ENCODE measurements around the gene CFH. TPM values are rescaled to one million over a fixed set of nuclear protein-coding genes. Genes with fewer than 3 reads are reported as not detected.

The CFH gene
- polyA plus RNA-seq (2013): 0.01 and 0.03 TPM in 2 replicates

DNA sequence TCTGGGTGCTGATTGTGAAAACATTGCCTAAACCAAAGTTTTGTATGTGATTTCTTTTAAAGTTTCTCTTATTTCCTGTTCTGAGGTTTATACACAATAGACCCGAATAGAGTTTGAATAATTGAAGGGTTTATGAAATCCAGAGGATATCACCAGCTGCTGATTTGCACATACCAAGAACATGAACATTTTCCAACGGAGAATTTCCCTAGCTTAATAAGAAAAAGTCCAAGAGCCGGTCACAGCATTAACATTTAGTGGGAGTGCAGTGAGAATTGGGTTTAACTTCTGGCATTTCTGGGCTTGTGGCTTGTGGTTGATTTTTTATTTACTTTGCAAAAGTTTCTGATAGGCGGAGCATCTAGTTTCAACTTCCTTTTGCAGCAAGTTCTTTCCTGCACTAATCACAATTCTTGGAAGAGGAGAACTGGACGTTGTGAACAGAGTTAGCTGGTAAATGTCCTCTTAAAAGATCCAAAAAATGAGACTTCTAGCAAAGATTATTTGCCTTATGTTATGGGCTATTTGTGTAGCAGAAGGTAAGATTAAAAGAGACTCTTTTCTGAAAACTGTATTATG is at the start of gene CFH:
CFH (plus strand) TSS at position 407 of the 579 bp plus-strand sequence; CDS start at position 482, 75 bp downstream.
- Histone ChIP-seq H4K8ac (ENCODE audit: low read depth, low read length) (no peak within 1 kb of the TSS), H2BK120ac (ENCODE audit: insufficient read depth, low read length, poor library complexity) (no peak within 1 kb of the TSS), H2AFZ (ENCODE audit: insufficient read depth, low read length, poor library complexity) (no peak within 1 kb of the TSS), H3K4me1 (ENCODE audit: control insufficient read depth in 1 of 2, insufficient read depth in 2 of 2, low read length in 2 of 2) (no peaks in the 10 kb centered on the region), H3K27me3 (ENCODE audit: insufficient read depth, low read length) (no peaks in the 10 kb centered on the region), H3K4me3 (ENCODE audit: low read depth, low read length) (no peak within 1 kb of the TSS), H3K9me3 (ENCODE audit: insufficient read depth, low read depth, low read length) (no peaks in the 10 kb centered on the region), H3K27ac (ENCODE audit: low read depth, low read length) (no peak within 1 kb of the TSS), H4K12ac (ENCODE audit: low read depth, low read length) (no peak within 1 kb of the TSS), H2BK12ac (ENCODE audit: low read length) (no peak within 1 kb of the TSS), H3K79me2 (ENCODE audit: control insufficient read depth, insufficient read depth, low read length, poor library complexity) (no peaks in the 10 kb centered on the region), H3K18ac (ENCODE audit: low read length) (no peak within 1 kb of the TSS), H3K9ac (ENCODE audit: low read length) (no peak within 1 kb of the TSS), H3K36me3 (ENCODE audit: control insufficient read depth in 1 of 2, insufficient read depth in 2 of 2, low read length in 2 of 2) (no peaks in the 10 kb centered on the region), H2AK5ac (ENCODE audit: low read length) (no peak within 1 kb of the TSS), H3K4me2 (ENCODE audit: low read length) (no peak within 1 kb of the TSS), H2BK5ac (ENCODE audit: low read depth, low read length, poor library complexity) (no peak within 1 kb of the TSS), H4K91ac (ENCODE audit: low read depth, low read length) (no peak within 1 kb of the TSS), H3K23ac (ENCODE audit: low read length) (no peak within 1 kb of the TSS), H3K4ac (ENCODE audit: low read depth, low read length) (no peak within 1 kb of the TSS), H3K14ac (ENCODE audit: low read length) (no peak within 1 kb of the TSS), H3K79me1 (ENCODE audit: low read length) (no peaks in the 10 kb centered on the region)
- peak in 1 of 2 donors; percentile 3 for DNase-seq
- no CpG with 5 or more reads among the region's 5 CpGs for WGBS (ENCODE audit: extremely low coverage, insufficient coverage, insufficient read length)

DNA sequence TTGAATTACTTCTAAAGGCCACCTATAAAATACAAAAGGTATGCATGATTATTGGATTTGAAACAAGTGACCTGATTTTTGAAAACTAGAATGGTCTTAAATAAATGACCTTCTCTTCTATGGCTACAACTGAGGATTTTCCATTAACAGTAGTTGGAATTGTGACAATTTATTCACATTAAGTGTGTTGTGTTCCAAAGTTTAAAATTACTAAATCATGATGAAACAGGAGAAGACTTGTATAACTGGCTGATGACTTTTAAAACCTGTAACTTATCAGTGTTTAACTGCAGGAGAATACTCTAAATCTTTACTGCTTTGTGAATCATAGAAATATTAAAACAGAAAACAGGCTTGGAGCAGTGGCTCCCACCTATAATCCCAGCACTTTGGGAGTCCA is 48.2 kb upstream of the CFH start:
- Histone ChIP-seq H3K9ac (ENCODE audit: low read length) (no peak overlapping the region), H3K4me2 (ENCODE audit: low read length) (no peak overlapping the region), H2AK5ac (ENCODE audit: low read length) (no peak overlapping the region), H3K4ac (ENCODE audit: low read depth, low read length) (no peak overlapping the region), H3K27me3 (ENCODE audit: insufficient read depth, low read length) (no peaks in the 10 kb centered on the region), H3K36me3 (ENCODE audit: control insufficient read depth in 1 of 2, insufficient read depth in 2 of 2, low read length in 2 of 2) (no peaks in the 10 kb centered on the region), H3K9me3 (ENCODE audit: insufficient read depth, low read depth, low read length) (no peaks in the 10 kb centered on the region), H4K91ac (ENCODE audit: low read depth, low read length) (no peak overlapping the region), H3K79me2 (ENCODE audit: control insufficient read depth, insufficient read depth, low read length, poor library complexity) (no peaks in the 10 kb centered on the region), H3K79me1 (ENCODE audit: low read length) (no peaks in the 10 kb centered on the region), H3K27ac (ENCODE audit: low read depth, low read length) (no peak overlapping the region), H4K8ac (ENCODE audit: low read depth, low read length) (no peak overlapping the region), H3K23ac (ENCODE audit: low read length) (no peak overlapping the region), H2AFZ (ENCODE audit: insufficient read depth, low read length, poor library complexity) (no peak overlapping the region), H3K18ac (ENCODE audit: low read length) (no peak overlapping the region), H3K4me3 (ENCODE audit: low read depth, low read length) (no peak overlapping the region), H2BK5ac (ENCODE audit: low read depth, low read length, poor library complexity) (no peak overlapping the region), H4K12ac (ENCODE audit: low read depth, low read length) (no peak overlapping the region), H2BK120ac (ENCODE audit: insufficient read depth, low read length, poor library complexity) (no peak overlapping the region), H2BK12ac (ENCODE audit: low read length) (no peak overlapping the region), H3K4me1 (ENCODE audit: control insufficient read depth in 1 of 2, insufficient read depth in 2 of 2, low read length in 2 of 2) (no peaks in the 10 kb centered on the region), H3K14ac (ENCODE audit: low read length) (no peak overlapping the region)
- DNase-seq: no peak

DNA sequence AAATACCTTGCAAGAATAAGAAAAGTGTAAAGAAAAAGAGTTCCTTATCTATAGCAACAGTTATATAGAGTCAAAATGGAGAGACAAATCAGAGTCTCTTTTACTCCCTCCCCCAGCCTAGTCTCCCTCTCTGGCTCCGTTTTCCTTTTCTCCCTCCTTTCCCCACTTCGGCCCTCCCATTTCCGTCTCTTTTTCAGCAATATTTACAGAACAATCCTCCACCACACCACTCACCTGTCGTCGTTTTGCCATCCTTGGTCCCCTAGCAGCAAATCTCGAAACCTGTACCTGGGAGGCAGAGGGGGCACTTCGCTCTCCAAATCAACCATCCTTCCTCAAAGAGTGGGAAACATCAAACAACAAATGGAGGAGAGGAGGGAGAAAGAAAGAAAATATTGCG is 43.9 kb upstream of the CFH start:
- peak overlapping the region; percentile 19 for H2AFZ ChIP-seq (ENCODE audit: insufficient read depth, low read length, poor library complexity)
- peaks cover 0 to 4% of the 10 kb centered on the region in 2 experiments for H3K4me1 ChIP-seq (ENCODE audit: control insufficient read depth in 1 of 2, insufficient read depth in 2 of 2, low read length in 2 of 2)
- no peak overlapping the region for H3K27ac ChIP-seq (ENCODE audit: low read depth, low read length)
- H2BK12ac ChIP-seq (ENCODE audit: low read length): no peak overlapping the region
- H3K27me3 ChIP-seq (ENCODE audit: insufficient read depth, low read length): no peaks in the 10 kb centered on the region
- H3K79me1 ChIP-seq (ENCODE audit: low read length): no peaks in the 10 kb centered on the region
- no peak overlapping the region for H3K23ac ChIP-seq (ENCODE audit: low read length)
- peak overlapping the region; percentile 64 for H3K4me2 ChIP-seq (ENCODE audit: low read length)
- no peak overlapping the region for H3K18ac ChIP-seq (ENCODE audit: low read length)
- no peak for DNase-seq
- H2BK120ac ChIP-seq (ENCODE audit: insufficient read depth, low read length, poor library complexity): no peak overlapping the region
- H3K9me3 ChIP-seq (ENCODE audit: insufficient read depth, low read depth, low read length): no peaks in the 10 kb centered on the region
- H3K9ac ChIP-seq (ENCODE audit: low read length): no peak overlapping the region
- no peak overlapping the region for H2AK5ac ChIP-seq (ENCODE audit: low read length)
- WGBS (ENCODE audit: extremely low coverage, insufficient coverage, insufficient read length): no CpG with 5 or more reads among the region's 8 CpGs
- peak overlapping the region; percentile 49 for H4K8ac ChIP-seq (ENCODE audit: low read depth, low read length)
- no peaks in the 10 kb centered on the region for H3K36me3 ChIP-seq (ENCODE audit: control insufficient read depth in 1 of 2, insufficient read depth in 2 of 2, low read length in 2 of 2)
- H3K4me3 ChIP-seq (ENCODE audit: low read depth, low read length): peak overlapping the region; percentile 73
- no peak overlapping the region for H2BK5ac ChIP-seq (ENCODE audit: low read depth, low read length, poor library complexity)
- H4K12ac ChIP-seq (ENCODE audit: low read depth, low read length): no peak overlapping the region
- no peak overlapping the region for H3K14ac ChIP-seq (ENCODE audit: low read length)
- H4K91ac ChIP-seq (ENCODE audit: low read depth, low read length): no peak overlapping the region
- no peak overlapping the region for H3K4ac ChIP-seq (ENCODE audit: low read depth, low read length)
- H3K79me2 ChIP-seq (ENCODE audit: control insufficient read depth, insufficient read depth, low read length, poor library complexity): no peaks in the 10 kb centered on the region

DNA sequence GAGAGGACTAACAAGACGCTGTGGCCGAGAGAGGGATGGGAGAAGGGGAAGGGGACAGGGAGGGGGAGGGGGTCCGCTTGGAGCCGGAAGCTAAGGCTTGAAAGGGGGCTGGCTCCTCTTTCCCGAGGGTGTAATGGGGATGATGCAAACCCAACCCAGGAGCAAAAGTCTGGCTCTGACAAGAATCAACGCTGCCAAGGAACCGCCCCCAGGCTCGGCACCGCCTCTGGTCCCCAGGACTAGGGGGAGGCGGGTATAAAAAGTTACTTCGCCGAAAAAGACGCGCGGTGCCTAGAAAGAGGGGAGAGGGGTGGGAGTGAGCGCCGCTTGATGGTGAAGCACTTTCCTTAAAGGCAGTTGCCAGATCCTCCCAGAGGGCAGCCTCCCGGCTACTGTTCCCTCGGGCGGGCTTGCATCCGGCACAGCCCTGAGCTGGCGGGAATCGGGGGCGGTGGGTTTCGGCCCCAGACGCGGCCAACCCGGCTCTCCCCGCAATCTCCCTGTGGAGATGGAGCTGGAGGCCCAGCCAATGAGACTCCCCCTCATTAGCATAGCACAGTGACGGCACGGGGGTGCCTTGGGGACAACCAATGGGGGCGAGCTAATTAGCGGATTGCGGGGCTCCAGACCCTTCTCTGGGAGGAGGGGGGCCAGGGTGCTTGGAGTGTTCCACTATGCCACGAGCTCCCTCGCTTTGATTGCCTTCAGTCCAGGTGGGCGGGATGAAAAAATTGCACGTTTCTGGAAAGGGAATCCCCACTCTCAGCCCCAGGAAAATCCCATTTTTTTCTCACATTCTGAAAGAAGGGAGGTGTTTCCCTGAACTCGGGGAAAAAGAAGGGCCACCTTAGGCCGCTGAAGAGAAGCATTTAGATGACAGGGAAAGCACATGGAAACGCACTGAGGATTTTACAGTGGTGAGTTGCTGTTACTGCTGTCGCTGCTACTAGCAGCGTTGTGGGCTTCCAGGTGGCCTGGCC is 43.2 kb upstream of the CFH start, which contains the start of gene KCNT2:
KCNT2 (minus strand) TSS at position 51 of the 980 bp plus-strand sequence. CDS start 131 bp downstream, outside the sequence.
- H3K27ac ChIP-seq (ENCODE audit: low read depth, low read length): no peak within 1 kb of the TSS
- H2AFZ ChIP-seq (ENCODE audit: insufficient read depth, low read length, poor library complexity): peak within 1 kb of the TSS; percentile 56
- H3K79me1 ChIP-seq (ENCODE audit: low read length): no peaks in the 10 kb centered on the region
- no peak within 1 kb of the TSS for H4K91ac ChIP-seq (ENCODE audit: low read depth, low read length)
- no peak within 1 kb of the TSS for H3K14ac ChIP-seq (ENCODE audit: low read length)
- H3K9ac ChIP-seq (ENCODE audit: low read length): no peak within 1 kb of the TSS
- peak within 1 kb of the TSS; percentile 64 for H3K4me2 ChIP-seq (ENCODE audit: low read length)
- no peaks in the 10 kb centered on the region for H3K36me3 ChIP-seq (ENCODE audit: control insufficient read depth in 1 of 2, insufficient read depth in 2 of 2, low read length in 2 of 2)
- no peaks in the 10 kb centered on the region for H3K9me3 ChIP-seq (ENCODE audit: insufficient read depth, low read depth, low read length)
- no peak within 1 kb of the TSS for H3K18ac ChIP-seq (ENCODE audit: low read length)
- peak in 1 of 2 donors; percentile 27 for DNase-seq
- H3K23ac ChIP-seq (ENCODE audit: low read length): no peak within 1 kb of the TSS
- H3K4me1 ChIP-seq (ENCODE audit: control insufficient read depth in 1 of 2, insufficient read depth in 2 of 2, low read length in 2 of 2): peaks cover 0 to 4% of the 10 kb centered on the region in 2 experiments
- H2BK5ac ChIP-seq (ENCODE audit: low read depth, low read length, poor library complexity): no peak within 1 kb of the TSS
- H2BK120ac ChIP-seq (ENCODE audit: insufficient read depth, low read length, poor library complexity): no peak within 1 kb of the TSS
- WGBS (ENCODE audit: extremely low coverage, insufficient coverage, insufficient read length): no CpG with 5 or more reads among the region's 43 CpGs
- H4K12ac ChIP-seq (ENCODE audit: low read depth, low read length): no peak within 1 kb of the TSS
- H3K4ac ChIP-seq (ENCODE audit: low read depth, low read length): no peak within 1 kb of the TSS
- no peak within 1 kb of the TSS for H2BK12ac ChIP-seq (ENCODE audit: low read length)
- H4K8ac ChIP-seq (ENCODE audit: low read depth, low read length): peak within 1 kb of the TSS; percentile 49
- no peaks in the 10 kb centered on the region for H3K79me2 ChIP-seq (ENCODE audit: control insufficient read depth, insufficient read depth, low read length, poor library complexity)
- H2AK5ac ChIP-seq (ENCODE audit: low read length): no peak within 1 kb of the TSS
- peak within 1 kb of the TSS; percentile 73 for H3K4me3 ChIP-seq (ENCODE audit: low read depth, low read length)
- no peaks in the 10 kb centered on the region for H3K27me3 ChIP-seq (ENCODE audit: insufficient read depth, low read length)
